Activated CD8-positive, alpha-beta T cell treated with anti-CD3 and anti-CD28 coated beads for 36 hours (primary cell): ENCODE results near the gene CLCN2. TPM values are rescaled to one million over a fixed set of nuclear protein-coding genes. Genes with fewer than 3 reads are reported as not detected.

Experiments
- ATAC-seq: fragments of 200-7000 bp; cut with Tn5 transposase; one replicate; pipeline ENCODE4 v1.10.0; 2021; ENCODE audit warnings: mild to moderate bottlenecking, moderate library complexity
- CTCF ChIA-PET: fragments of 350-600 bp; sonication (Branson Sonifier 250); formaldehyde crosslinking; loops from one replicate; lab custom pipeline; 2021; ENCODE audit warnings: antibody characterized with exemption; lab: Charles Lee
- POLR2A ChIA-PET: fragments of 350-600 bp; sonication (Branson Sonifier 250); formaldehyde crosslinking; loops from one replicate; lab custom pipeline; 2021; ENCODE audit warnings: antibody characterized with exemption; lab: Charles Lee
- DNase-seq: peaks from one replicate; pipeline ENCODE4 v3.0.0-alpha.2; 2020
- H3K27ac Mint-ChIP-seq: one replicate; pipeline ENCODE4 v1.8.0; 2021; ENCODE audit warnings: mild to moderate bottlenecking, mixed read lengths
- H3K27me3 Mint-ChIP-seq: one replicate; pipeline ENCODE4 v1.8.0; 2021; ENCODE audit warnings: mixed read lengths
- H3K36me3 Mint-ChIP-seq: one replicate; pipeline ENCODE4 v1.8.0; 2021; ENCODE audit warnings: low read depth, mixed read lengths
- H3K4me1 Mint-ChIP-seq: one replicate; pipeline ENCODE4 v1.8.0; 2021; ENCODE audit warnings: low read depth, mixed read lengths
- H3K4me3 Mint-ChIP-seq: one replicate; pipeline ENCODE4 v1.8.0; 2021; ENCODE audit warnings: mild to moderate bottlenecking, moderate library complexity, mixed read lengths
- H3K9me3 Mint-ChIP-seq: one replicate; pipeline ENCODE4 v1.8.0; 2021; ENCODE audit warnings: mixed read lengths
- CTCF ChIP-seq: fragments of 200-600 bp; IDR thresholded peaks from one replicate; pipeline ENCODE4 v1.8.0; 2022; ENCODE audit warnings: antibody characterized with exemption, mild to moderate bottlenecking
- intact Hi-C: fragments of 100-400 bp; cut with micrococcal nuclease; formaldehyde crosslinking; loops from one replicate; pipeline ENCODE4 v1.10.0; 2022
- total RNA-seq, 2 experiments: library from RNA; stranded (reverse); gene quantifications; one replicate each; pipeline ENCODE4 v1.2.3, GENCODE V29; 2021

Gene CLCN2
- total RNA-seq, 2 experiments from 2014 or later: 4.0 to 4.2 TPM

- H3K4me3 Mint-ChIP-seq: no peak overlapping the region
- ATAC-seq (no peak), DNase-seq (no peak)
- no peaks in the 10 kb centered on the region for H3K4me1 Mint-ChIP-seq
- TF ChIP-seq CTCF: no peak
- no peaks in the 10 kb centered on the region for H3K36me3 Mint-ChIP-seq
- H3K27ac Mint-ChIP-seq: no peak overlapping the region
- POLR2A ChIA-PET: no interaction called here
- no peaks in the 10 kb centered on the region for H3K9me3 Mint-ChIP-seq
- intact Hi-C loops: no loop called here
- H3K27me3 Mint-ChIP-seq: peaks cover 4% of the 10 kb centered on the region
- CTCF ChIA-PET: no interaction called here
Measured at GRCh38 chr3:184399410-184399809, 38.0 kb upstream of the CLCN2 start.

GRCh38 chr3:184395320-184395660 is 33.9 kb upstream of the CLCN2 start:
- ChIA-PET POLR2A (no interaction called here), CTCF (no interaction called here)
- Mint-ChIP-seq H3K4me3 (no peak overlapping the region), H3K27me3 (peaks cover 1% of the 10 kb centered on the region), H3K9me3 (no peaks in the 10 kb centered on the region), H3K27ac (no peak overlapping the region), H3K36me3 (no peaks in the 10 kb centered on the region), H3K4me1 (no peaks in the 10 kb centered on the region)
- no peak for ATAC-seq
- intact Hi-C loops: no loop called here
- TF ChIP-seq CTCF: no peak
- no peak for DNase-seq

GRCh38 chr3:184391266-184391665 is 29.9 kb upstream of the CLCN2 start:
- Mint-ChIP-seq H3K9me3 (no peaks in the 10 kb centered on the region), H3K27me3 (peaks cover 1% of the 10 kb centered on the region), H3K36me3 (no peaks in the 10 kb centered on the region), H3K27ac (no peak overlapping the region), H3K4me3 (no peak overlapping the region), H3K4me1 (no peaks in the 10 kb centered on the region)
- ChIA-PET POLR2A (no interaction called here), CTCF (interaction anchor here (1.3 to 1.7 kb wide), 4 partner anchors 10 to 123 kb away, joined by 3 to 6 read pairs (median 4); no protein-coding TSS in a partner anchor)
- no peak for DNase-seq
- TF ChIP-seq CTCF: no peak
- no peak for ATAC-seq
- intact Hi-C loops: no loop called here

- Mint-ChIP-seq H3K4me1 (no peaks in the 10 kb centered on the region), H3K27ac (no peak overlapping the region), H3K4me3 (no peak overlapping the region), H3K36me3 (no peaks in the 10 kb centered on the region), H3K27me3 (peaks cover 3% of the 10 kb centered on the region), H3K9me3 (no peaks in the 10 kb centered on the region)
- POLR2A ChIA-PET: no interaction called here
- DNase-seq: no peak
- CTCF ChIA-PET: interaction anchor here (1.1 to 1.7 kb wide), 4 partner anchors 11 to 122 kb away, joined by 3 to 6 read pairs (median 4); no protein-coding TSS in a partner anchor
- TF ChIP-seq CTCF: no peak
- no peak for ATAC-seq
- intact Hi-C loops: no loop called here
Measured at GRCh38 chr3:184389935-184390528, 28.6 kb upstream of the CLCN2 start.

- H3K27me3 Mint-ChIP-seq: peaks cover 3% of the 10 kb centered on the region
- ChIA-PET POLR2A (no interaction called here), CTCF (interaction anchor here (0.7 to 1.7 kb wide), 3 partner anchors 17 to 123 kb away, joined by 3 to 6 read pairs (median 4); no protein-coding TSS in a partner anchor)
- H3K36me3 Mint-ChIP-seq: no peaks in the 10 kb centered on the region
- H3K27ac Mint-ChIP-seq: no peak overlapping the region
- ATAC-seq (no peak), DNase-seq (no peak)
- intact Hi-C loops: no loop called here
- no peaks in the 10 kb centered on the region for H3K4me1 Mint-ChIP-seq
- TF ChIP-seq CTCF: no peak
- no peaks in the 10 kb centered on the region for H3K9me3 Mint-ChIP-seq
- no peak overlapping the region for H3K4me3 Mint-ChIP-seq
Measured at GRCh38 chr3:184389384-184389783, 28.0 kb upstream of the CLCN2 start.
